Measurements from ENCODE around the gene MB.

DNA sequence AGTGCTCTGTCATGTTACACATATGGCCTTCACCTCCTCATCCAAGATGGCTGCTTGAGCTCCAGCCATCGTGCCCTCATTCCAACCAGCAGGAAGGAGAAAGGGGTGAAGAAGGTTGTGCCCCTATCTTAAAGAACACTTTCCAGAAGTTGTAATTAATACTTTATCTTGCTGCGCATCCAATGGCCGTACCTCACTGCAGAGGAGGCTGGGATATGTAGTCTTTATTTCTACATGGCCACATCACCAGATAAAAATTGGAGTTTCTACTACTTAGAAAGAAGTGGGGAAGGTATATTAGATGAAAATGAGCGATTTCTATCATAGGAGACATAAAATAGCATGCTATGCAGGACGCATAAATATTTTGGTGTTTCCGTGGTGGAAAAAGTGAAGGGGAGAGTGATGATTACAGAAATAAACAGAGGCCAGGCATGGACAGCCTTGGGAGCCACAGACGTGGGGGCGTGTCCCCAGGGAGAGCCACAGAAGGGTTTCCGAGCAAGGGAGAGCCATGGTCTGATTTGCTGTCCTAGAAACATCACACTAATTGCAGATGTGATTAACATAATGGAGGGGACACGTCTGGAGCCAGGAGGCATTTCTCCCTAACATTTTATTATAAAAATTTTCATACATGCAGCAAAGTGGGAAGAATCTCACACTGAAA lies 8.8 kb upstream of the MB start:
- TF ChIP-seq YY1 (IDR thresholded peaks at IDR 0.05; ENCODE audit: insufficient read depth, insufficient read length) (no peak), SUZ12 (IDR thresholded peaks at IDR 0.05; ENCODE audit: extremely low read depth, insufficient read depth, insufficient read length) (no peak)
